HG03280 (cell line): ENCODE results near the gene PRDM2.

Source experiments
- ATAC-seq: cut with Tn5 transposase; IDR thresholded peaks from one replicate; pipeline ENCODE4 v1.9.1; 2021; ENCODE audit warnings: mild to moderate bottlenecking, moderate library complexity; ENCODE audit not compliant: unreplicated experiment

Gene PRDM2

GRCh38 chr1:13832100-13832499, 132.1 kb downstream of the PRDM2 start:
- no peak for ATAC-seq

GRCh38 chr1:13832536-13832935, 132.5 kb downstream of the PRDM2 start:
- no peak for ATAC-seq

DNA sequence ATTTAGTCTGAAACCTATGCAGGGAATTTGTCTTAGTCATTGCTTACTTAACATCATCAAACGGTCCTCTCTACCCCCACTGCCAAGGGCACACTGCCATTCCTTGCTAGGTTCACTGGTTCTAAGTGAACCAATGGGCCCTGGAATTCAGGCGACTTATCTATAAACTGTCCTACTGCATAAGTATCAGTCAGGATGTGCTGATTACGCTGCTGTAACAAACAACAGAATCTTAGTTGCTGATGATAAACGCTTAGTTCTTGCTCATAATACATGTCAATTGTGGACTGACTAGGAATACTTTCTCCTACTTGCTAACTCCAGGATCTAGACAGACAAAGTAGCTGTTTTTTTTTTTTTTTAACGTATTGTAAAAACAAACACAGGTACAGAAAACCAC, 136.1 kb downstream of the PRDM2 start:
- ATAC-seq, result no peak

DNA sequence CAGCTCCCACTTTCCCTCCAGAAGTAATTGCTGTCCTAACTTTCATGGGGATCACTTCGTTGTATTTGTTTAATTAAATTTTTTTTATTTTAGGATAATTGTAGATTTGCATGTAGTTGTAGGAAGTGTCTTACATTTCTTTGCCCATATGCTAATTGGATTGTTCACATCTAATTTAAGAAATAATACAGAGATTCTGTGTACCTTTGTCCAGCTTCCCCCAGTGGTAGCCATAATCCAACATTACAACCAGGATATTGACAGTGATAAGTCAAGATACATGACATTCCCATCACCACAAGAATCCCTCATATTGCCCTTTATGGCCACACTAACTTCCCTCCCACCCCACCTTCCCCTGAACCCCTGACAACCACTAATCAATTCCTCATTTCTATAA, 136.6 kb downstream of the PRDM2 start:
- no peak for ATAC-seq

DNA sequence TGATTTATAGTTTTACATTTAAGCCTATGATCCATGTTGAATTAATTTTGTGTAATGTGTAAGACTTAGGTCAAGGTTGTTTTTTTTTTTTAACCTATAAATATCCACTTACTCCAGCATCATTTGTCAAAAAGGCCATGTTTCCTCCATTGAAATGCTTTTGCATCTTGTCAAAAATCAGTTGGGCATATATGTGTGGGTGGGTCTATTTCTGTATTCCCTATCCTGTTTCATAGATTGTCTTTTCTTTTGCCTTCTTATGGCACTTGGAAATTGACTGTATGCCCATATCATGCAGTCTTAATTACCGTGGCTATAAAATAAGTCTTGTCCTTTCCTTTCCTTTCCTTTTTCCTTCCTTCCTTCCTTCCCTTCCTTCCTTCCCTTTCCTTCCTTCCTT, 138.2 kb downstream of the PRDM2 start:
- no peak for ATAC-seq

DNA sequence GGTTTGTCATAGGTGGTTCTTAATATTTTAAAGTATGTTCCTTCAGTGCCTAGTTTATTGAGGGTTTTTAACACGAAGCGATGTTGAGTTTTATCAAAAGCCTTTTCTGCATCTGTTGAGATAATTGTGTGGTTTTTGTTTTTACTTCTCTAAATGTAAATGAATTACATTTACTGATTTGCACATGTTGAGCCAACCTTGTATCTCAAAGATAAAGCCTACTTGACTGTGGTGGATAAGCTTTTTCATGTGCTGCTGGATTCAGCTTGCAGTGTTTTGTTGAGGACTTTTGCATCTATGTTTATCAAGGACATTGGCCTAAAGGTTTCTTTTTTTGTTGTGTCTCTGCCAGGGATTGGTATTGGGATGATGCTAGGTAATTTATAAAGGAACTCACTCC, 142.5 kb downstream of the PRDM2 start:
- ATAC-seq, result no peak

- ATAC-seq, result no peak
These were observed 151.7 kb downstream of the PRDM2 start for GRCh38 chr1:13851726-13852125.

GRCh38 chr1:13855554-13855953, 155.6 kb downstream of the PRDM2 start:
- ATAC-seq, result no peak

DNA sequence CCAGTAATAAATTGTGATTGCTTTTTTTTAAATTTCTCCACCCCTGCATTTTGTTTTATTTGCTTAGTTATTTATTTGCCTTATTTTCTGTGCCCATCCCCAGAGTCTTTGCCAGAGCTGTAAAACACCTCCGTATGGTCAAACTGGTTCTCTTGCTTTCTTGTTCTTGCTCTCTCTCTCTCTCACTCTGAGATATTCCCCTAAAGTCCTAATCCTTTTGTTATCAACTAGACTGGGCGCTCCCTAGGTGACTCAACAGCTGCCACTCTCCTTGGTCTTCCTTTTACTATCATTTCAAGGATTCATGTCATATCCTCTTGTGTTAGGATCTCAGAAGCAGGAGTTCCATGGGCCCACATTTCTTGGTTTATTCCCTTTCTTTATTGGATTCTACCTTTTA, 160.0 kb downstream of the PRDM2 start:
- ATAC-seq, result no peak

DNA sequence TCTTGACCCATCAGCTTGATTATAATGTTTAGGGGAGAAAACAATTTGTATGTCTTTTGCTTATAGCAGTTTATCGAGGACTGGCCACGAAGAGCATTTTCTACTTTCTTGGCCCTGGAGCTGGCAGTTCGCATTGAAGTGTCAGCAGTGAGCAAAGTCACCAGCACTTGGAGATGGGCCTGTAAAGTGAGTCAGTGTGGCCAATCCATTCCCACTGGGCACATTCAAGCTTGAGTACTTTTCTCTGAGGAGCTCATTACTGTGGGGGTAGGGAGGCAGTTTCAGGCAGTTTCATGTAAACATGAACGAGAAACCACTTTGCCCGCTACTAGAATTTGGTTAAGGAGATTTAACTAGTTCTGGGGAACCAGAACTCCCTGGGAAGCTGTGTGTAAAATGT, 164.8 kb downstream of the PRDM2 start:
- ATAC-seq, result no peak

DNA sequence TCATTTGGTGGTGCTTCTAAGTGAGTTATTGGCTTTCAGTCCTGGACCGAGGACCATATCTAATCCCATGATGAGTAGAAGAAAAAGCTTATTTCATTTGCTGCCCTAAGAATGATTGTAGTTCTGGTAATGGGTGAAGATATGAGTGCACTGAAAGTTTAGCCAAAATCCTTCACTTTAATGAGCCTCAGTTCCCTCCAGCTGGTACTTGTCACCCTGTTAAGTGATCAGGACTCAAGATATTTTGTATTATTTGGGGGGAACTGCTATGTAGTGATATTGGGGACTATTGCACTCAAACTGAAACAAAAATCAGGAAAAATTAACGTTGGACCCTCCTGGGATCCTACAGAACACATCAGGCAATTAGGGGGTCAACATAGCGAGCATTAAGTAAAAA, 165.9 kb downstream of the PRDM2 start:
- no peak for ATAC-seq

- ATAC-seq, result no peak
These were observed 167.6 kb downstream of the PRDM2 start for GRCh38 chr1:13867603-13868002.

DNA sequence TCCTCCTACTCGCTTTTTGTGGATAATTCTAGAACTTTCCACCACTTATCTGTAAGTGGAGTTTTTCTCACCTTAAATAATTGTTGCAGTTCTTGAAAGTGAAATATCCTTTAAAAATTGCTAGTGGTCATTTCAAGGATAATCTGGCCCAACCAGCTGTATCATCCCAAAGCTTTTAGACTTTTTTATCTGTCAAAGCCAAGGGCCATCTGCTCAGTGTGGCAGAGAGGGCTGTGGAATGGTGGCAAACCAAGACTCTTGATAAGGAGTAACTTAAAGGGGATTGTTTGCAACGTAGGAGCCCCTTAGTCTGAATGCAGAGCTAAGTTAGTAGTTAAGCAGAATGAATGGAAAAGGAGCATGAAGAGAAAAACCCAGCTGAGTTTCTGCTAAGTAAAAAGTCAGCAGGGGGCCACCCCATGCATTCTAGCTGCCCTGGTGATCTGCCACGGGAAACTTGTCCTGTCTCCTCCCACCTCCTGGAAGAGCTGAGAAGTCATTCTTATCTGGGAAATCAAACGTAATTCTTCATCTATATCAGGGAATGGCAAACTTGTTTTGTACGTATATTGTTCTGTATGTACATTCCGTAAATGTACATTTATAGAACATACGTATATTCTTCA, 169.3 kb downstream of the PRDM2 start:
- ATAC-seq, result no peak

DNA sequence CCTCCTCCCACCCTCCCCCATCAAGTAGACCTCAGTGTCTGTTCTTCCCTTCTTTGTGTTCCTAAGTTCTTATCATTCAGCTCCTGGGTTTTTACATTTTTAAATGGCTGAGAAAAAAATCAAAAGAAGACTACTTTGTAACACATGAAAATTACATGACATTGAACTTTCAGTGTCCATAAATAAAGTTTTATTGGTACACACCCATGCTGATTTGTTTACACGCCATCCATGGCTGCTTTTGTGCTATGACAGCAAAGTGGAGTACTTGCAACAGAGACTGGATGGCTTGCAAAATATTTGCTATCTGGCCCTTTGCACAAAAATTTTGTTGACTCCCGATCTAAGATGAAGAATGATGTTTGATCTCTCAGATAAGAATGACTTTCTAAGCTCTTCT, 171.4 kb downstream of the PRDM2 start:
- no peak for ATAC-seq

GRCh38 chr1:13871886-13872285, 171.9 kb downstream of the PRDM2 start:
- no peak for ATAC-seq

DNA sequence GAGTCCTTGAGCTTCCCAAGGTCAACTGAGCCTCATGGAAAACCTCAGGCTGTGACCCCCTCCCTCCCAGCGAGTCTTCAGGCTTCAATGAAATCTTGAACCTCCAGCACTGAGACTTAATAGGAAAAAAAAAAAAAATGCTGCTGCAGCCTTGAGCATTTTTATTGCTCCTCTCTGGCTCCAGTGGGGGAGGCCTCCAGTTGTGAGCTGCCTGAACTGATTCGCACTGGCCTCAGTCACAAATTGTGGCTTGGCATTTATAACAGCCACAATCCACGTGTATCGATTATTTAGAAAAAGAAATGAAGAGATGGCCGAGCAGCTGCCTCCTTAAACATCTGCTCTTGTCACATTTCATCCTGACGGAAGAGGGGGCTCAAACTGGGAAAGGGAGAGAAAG, 173.0 kb downstream of the PRDM2 start:
- no peak for ATAC-seq
